Breast epithelium (tissue), 4 donors: ENCODE measurements around the gene CPA5. TPM values are rescaled to one million over a fixed set of nuclear protein-coding genes. Genes with fewer than 3 reads are reported as not detected.

Source experiments
- DNase-seq, 2 donors: peaks; one replicate each; pipeline ENCODE4 v3.0.0-alpha.2; 2019; ENCODE audit warnings: low spot score in 2 of 2
- H3K27ac ChIP-seq, 2 donors: fragments of 200-600 bp; sonication (generic) in 1 of 2; one replicate each; pipeline ENCODE4 v1.5.1; 2016 to 2019; ENCODE audit warnings: mild to moderate bottlenecking in 1 of 2
- H3K27me3 ChIP-seq, 2 donors: fragments of 200-600 bp; sonication (generic) in 1 of 2; one replicate each; pipeline versions ENCODE4 v1.5.1 to v1.6.0; 2017 to 2019; ENCODE audit warnings: control low read depth in 1 of 2, mild to moderate bottlenecking in 1 of 2
- H3K36me3 ChIP-seq: fragments of 200-600 bp; one replicate; pipeline ENCODE4 v1.5.1; 2019
- H3K4me1 ChIP-seq, 2 donors: fragments of 200-600 bp; sonication (generic); one replicate each; pipeline ENCODE4 v1.5.1; 2016 to 2019; ENCODE audit warnings: control low read depth in 1 of 2
- H3K4me3 ChIP-seq, 3 donors: fragments of 200-600 bp; sonication (generic); 1 replicate in 2 of 3; 2 replicates in 1 of 3; pipeline ENCODE4 v1.5.1; 2016 to 2019; ENCODE audit warnings: mild to moderate bottlenecking in 3 of 3, moderate library complexity in 2 of 3
- H3K9me3 ChIP-seq, 2 donors: fragments of 200-600 bp; sonication (generic) in 1 of 2; one replicate each; pipeline ENCODE4 v1.5.1; 2016 to 2019; ENCODE audit warnings: control low read depth in 1 of 2
- POLR2A ChIP-seq: fragments of 450-650 bp; IDR thresholded peaks from one replicate; pipeline ENCODE4 v1.6.1; 2016; ENCODE audit warnings: antibody characterized with exemption, mild to moderate bottlenecking, moderate library complexity
- POLR2AphosphoS5 ChIP-seq, 3 donors: sonication (generic); formaldehyde crosslinking; IDR thresholded peaks; one replicate each; pipeline ENCODE4 v1.6.1; 2017; ENCODE audit warnings: antibody characterized with exemption in 3 of 3
- intact Hi-C: fragments of 100-400 bp; cut with DNase I; formaldehyde crosslinking; loops from one replicate; pipeline ENCODE4 v1.15.1; 2023; ENCODE audit warnings: low total_unique reads
- total RNA-seq, 3 donors: library from RNA; depleted of rRNA; stranded (reverse); fragments of >200 nt; gene quantifications; one replicate each; pipeline ENCODE4 v1.1.0, GENCODE V29; 2016
- TF ChIP-seq, protein P1 (sequence below), 3 donors: fragments of 450-650 bp; IDR thresholded peaks; one replicate each; pipeline ENCODE4 v1.5.1; 2016 to 2017; ENCODE audit warnings: antibody characterized with exemption in 3 of 3, mild to moderate bottlenecking in 3 of 3, moderate library complexity in 3 of 3

Gene CPA5
- total RNA-seq, 3 donors from 2014 or later: not detected

DNA sequence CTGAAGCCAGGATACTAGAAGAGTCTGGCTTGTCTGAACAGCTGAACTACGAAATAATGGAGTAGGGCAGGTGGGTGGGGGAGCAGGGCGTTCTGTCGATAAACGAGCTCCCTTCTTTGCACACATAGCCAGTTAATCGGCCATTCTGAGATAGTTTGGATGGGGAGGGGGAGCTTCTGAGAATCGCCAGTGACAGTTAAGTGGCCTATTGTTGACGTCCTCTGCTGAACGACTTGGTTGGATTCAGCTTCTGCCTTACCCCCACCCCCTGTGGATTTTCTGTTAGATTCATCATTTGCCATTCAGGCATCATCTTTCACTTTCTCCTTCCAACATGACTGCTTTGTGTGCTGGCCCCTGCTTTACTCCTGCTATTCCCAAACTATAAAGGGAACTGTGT is 520 bp downstream of the CPA5 start:
- TF ChIP-seq POLR2A: no peak
- TF ChIP-seq, protein P1, sequence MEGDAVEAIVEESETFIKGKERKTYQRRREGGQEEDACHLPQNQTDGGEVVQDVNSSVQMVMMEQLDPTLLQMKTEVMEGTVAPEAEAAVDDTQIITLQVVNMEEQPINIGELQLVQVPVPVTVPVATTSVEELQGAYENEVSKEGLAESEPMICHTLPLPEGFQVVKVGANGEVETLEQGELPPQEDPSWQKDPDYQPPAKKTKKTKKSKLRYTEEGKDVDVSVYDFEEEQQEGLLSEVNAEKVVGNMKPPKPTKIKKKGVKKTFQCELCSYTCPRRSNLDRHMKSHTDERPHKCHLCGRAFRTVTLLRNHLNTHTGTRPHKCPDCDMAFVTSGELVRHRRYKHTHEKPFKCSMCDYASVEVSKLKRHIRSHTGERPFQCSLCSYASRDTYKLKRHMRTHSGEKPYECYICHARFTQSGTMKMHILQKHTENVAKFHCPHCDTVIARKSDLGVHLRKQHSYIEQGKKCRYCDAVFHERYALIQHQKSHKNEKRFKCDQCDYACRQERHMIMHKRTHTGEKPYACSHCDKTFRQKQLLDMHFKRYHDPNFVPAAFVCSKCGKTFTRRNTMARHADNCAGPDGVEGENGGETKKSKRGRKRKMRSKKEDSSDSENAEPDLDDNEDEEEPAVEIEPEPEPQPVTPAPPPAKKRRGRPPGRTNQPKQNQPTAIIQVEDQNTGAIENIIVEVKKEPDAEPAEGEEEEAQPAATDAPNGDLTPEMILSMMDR (IDR thresholded peaks at IDR 0.05): no peak
- TF ChIP-seq POLR2AphosphoS5 (IDR thresholded peaks at IDR 0.05): no peak
- no peak for DNase-seq
- no peaks in the 10 kb centered on the region for H3K9me3 ChIP-seq
- H3K36me3 ChIP-seq: no peaks in the 10 kb centered on the region
- intact Hi-C loops: no loop called here
- H3K27ac ChIP-seq: no peak overlapping the region
- no peak overlapping the region for H3K4me3 ChIP-seq
- no peaks in the 10 kb centered on the region for H3K4me1 ChIP-seq
- H3K27me3 ChIP-seq: no peaks in the 10 kb centered on the region

- intact Hi-C loops: no loop called here
- H3K27me3 ChIP-seq: no peaks in the 10 kb centered on the region
- H3K4me3 ChIP-seq: no peak overlapping the region
- H3K9me3 ChIP-seq: no peaks in the 10 kb centered on the region
- no peak overlapping the region for H3K27ac ChIP-seq
- no peak for DNase-seq
- peaks cover 0 to 1% of the 10 kb centered on the region in 2 donors for H3K4me1 ChIP-seq
- H3K36me3 ChIP-seq: no peaks in the 10 kb centered on the region
- no peak for TF ChIP-seq POLR2AphosphoS5 (IDR thresholded peaks at IDR 0.05)
- TF ChIP-seq POLR2A: no peak
- TF ChIP-seq, protein P1 (IDR thresholded peaks at IDR 0.05): no peak
These were observed 1.1 kb downstream of the CPA5 start for GRCh38 chr7:130345725-130346124.

- H3K27ac ChIP-seq: no peak overlapping the region
- no peak for TF ChIP-seq POLR2A
- TF ChIP-seq, protein P1 (IDR thresholded peaks at IDR 0.05): no peak
- no peak for TF ChIP-seq POLR2AphosphoS5 (IDR thresholded peaks at IDR 0.05)
- DNase-seq: no peak
- intact Hi-C loops: no loop called here
- H3K27me3 ChIP-seq: no peaks in the 10 kb centered on the region
- H3K36me3 ChIP-seq: no peaks in the 10 kb centered on the region
- H3K4me3 ChIP-seq: no peak overlapping the region
- H3K9me3 ChIP-seq: no peaks in the 10 kb centered on the region
- H3K4me1 ChIP-seq: peaks cover 0 to 7% of the 10 kb centered on the region in 2 donors
These were observed 1.7 kb downstream of the CPA5 start for GRCh38 chr7:130346177-130346905.

- Histone ChIP-seq H3K27me3 (no peaks in the 10 kb centered on the region), H3K4me1 (peaks cover 0 to 9% of the 10 kb centered on the region in 2 donors), H3K36me3 (no peaks in the 10 kb centered on the region), H3K4me3 (no peak overlapping the region), H3K9me3 (no peaks in the 10 kb centered on the region), H3K27ac (no peak overlapping the region)
- intact Hi-C loops: no loop called here
- TF ChIP-seq POLR2AphosphoS5 (IDR thresholded peaks at IDR 0.05) (no peak), POLR2A (no peak)
- TF ChIP-seq, protein P1 (IDR thresholded peaks at IDR 0.05): no peak
- DNase-seq: no peak
These were observed 2.3 kb downstream of the CPA5 start for GRCh38 chr7:130346941-130347340.

GRCh38 chr7:130349911-130350782 is 5.5 kb downstream of the CPA5 start:
- H3K36me3 ChIP-seq: no peaks in the 10 kb centered on the region
- intact Hi-C loops: no loop called here
- peak overlapping the region in 1 of 3 donors; percentile 16 for H3K4me3 ChIP-seq
- no peaks in the 10 kb centered on the region for H3K27me3 ChIP-seq
- TF ChIP-seq POLR2AphosphoS5 (IDR thresholded peaks at IDR 0.05) (no peak), POLR2A (no peak)
- TF ChIP-seq, protein P1 (IDR thresholded peaks at IDR 0.05): no peak
- peak in 1 of 2 donors; percentile 45 for DNase-seq
- peaks cover 6 to 9% of the 10 kb centered on the region in 2 donors for H3K4me1 ChIP-seq
- no peaks in the 10 kb centered on the region for H3K9me3 ChIP-seq
- peak overlapping the region; percentile 79 to 90 for H3K27ac ChIP-seq
